ENCODE data around the gene ROR2. TPM values are rescaled to one million over a fixed set of nuclear protein-coding genes. Genes with fewer than 3 reads are reported as not detected.

The ROR2 gene
- total and polyA plus RNA-seq, 4 donors, result 1.6 to 5.8 TPM; not detected in 2

DNA sequence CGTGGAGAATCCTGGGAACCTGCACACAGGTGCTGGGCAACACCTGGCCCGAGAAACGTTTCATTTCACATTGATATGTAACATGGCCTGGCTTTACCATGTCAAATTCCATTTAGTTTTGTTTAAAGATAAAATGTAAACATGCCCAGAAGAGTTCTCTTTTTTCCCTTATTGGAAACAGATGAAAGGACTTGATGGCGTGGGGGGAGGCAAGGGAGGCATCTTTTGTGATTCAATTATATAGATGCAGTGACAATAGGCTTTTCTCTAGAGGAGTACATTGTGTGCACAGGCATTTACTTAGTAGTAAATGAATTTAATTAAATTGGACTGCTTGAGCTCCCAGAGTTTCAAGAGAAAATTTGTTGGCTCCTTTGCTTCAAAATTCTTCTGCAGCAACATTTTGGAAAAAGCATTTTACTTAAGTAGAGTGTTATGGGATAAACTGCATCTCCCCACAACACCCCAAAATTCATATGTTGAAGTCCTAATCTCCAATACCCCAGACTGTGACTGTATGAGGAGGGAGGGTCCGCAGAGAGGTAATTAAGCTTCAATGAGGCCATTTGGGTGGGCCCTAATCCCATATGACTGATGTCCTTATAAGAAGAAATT lies 272.1 kb downstream of the ROR2 start:
- ATAC-seq (ENCODE audit: low FRiP score) (no peak), DNase-seq (no peak)
- 67 to 72% methylated on average over 5 of the region's 5 CpGs for WGBS, 2 donors
- Histone ChIP-seq H3K27me3 (ENCODE audit: control insufficient read depth in 1 of 2, insufficient read depth in 2 of 2, low read length in 1 of 2) (no peaks in the 10 kb centered on the region), H3K4me1 (ENCODE audit: control insufficient read depth in 1 of 2, insufficient read depth in 2 of 2, low read length in 2 of 2) (no peaks in the 10 kb centered on the region), H3K4me3 (ENCODE audit: low read length in 2 of 2) (no peak overlapping the region), H3K27ac (ENCODE audit: low read depth in 1 of 2, low read length in 2 of 2) (no peak overlapping the region), H3K9me3 (ENCODE audit: control insufficient read depth, low read length) (no peaks in the 10 kb centered on the region), H3K36me3 (ENCODE audit: control insufficient read depth in 1 of 2, insufficient read depth in 2 of 2, low read length in 1 of 2) (no peaks in the 10 kb centered on the region)
- intact Hi-C loops (cut with DNase I), result loop anchor here in 1 of 2 donors (5.0 kb wide), 1 partner anchor 246 kb away; no protein-coding TSS in a partner anchor

DNA sequence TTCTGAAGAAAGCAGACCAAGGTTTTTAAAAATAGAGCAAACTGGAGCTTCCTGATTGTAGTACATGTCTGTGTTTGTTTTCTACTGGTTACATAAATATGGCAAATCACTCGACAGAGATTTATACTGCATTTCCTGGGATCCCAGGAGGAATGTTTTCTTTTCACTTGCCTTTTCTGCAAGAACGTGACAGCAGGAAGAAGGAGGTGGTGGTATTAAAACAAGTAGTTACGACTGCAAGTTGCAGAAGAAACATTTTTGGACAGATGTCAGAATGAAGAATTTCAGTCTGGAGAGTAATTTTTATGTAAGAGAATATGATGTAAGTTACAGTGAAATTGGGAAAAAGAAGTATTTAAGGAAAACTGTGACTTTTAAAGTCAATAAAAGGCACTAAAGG lies 272.7 kb downstream of the ROR2 start:
- Histone ChIP-seq H3K9me3 (ENCODE audit: control insufficient read depth, low read length) (no peaks in the 10 kb centered on the region), H3K27me3 (ENCODE audit: control insufficient read depth in 1 of 2, insufficient read depth in 2 of 2, low read length in 1 of 2) (no peaks in the 10 kb centered on the region), H3K36me3 (ENCODE audit: control insufficient read depth in 1 of 2, insufficient read depth in 2 of 2, low read length in 1 of 2) (no peaks in the 10 kb centered on the region), H3K4me1 (ENCODE audit: control insufficient read depth in 1 of 2, insufficient read depth in 2 of 2, low read length in 2 of 2) (no peaks in the 10 kb centered on the region), H3K4me3 (ENCODE audit: low read length in 2 of 2) (no peak overlapping the region), H3K27ac (ENCODE audit: low read depth in 1 of 2, low read length in 2 of 2) (no peak overlapping the region)
- WGBS, 2 donors, result 5 to 8% methylated on average over 3 of the region's 3 CpGs
- DNase-seq (no peak), ATAC-seq (ENCODE audit: low FRiP score) (no peak)
- intact Hi-C loops (cut with DNase I), result loop anchor here in 1 of 2 donors (5.0 kb wide), 1 partner anchor 245 kb away; no protein-coding TSS in a partner anchor

DNA sequence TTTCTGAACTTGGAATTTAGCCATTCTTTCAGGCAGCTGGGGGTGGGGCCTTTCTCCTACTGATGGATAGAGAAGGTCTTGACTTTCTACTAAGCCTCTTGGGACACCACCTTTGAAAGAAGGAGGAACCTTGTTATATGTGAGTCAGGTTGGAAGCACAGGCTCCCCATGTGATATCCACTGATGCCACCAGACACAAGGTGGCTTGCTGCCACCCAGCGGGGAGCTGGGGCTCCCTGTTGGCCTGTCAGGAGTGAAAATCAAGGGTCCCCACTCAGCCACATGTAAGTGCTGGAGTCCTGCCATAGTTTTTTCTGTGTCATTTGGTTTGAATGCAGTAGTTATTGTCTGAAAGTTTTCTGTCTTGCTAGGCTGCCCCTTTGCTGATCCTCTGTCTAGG lies 274.0 kb downstream of the ROR2 start:
- Histone ChIP-seq H3K9me3 (ENCODE audit: control insufficient read depth, low read length) (no peaks in the 10 kb centered on the region), H3K36me3 (ENCODE audit: control insufficient read depth in 1 of 2, insufficient read depth in 2 of 2, low read length in 1 of 2) (no peaks in the 10 kb centered on the region), H3K27ac (ENCODE audit: low read depth in 1 of 2, low read length in 2 of 2) (no peak overlapping the region), H3K27me3 (ENCODE audit: control insufficient read depth in 1 of 2, insufficient read depth in 2 of 2, low read length in 1 of 2) (no peaks in the 10 kb centered on the region), H3K4me3 (ENCODE audit: low read length in 2 of 2) (no peak overlapping the region), H3K4me1 (ENCODE audit: control insufficient read depth in 1 of 2, insufficient read depth in 2 of 2, low read length in 2 of 2) (no peaks in the 10 kb centered on the region)
- no peak for DNase-seq
- intact Hi-C loops (cut with DNase I), result loop anchor here in 1 of 2 donors (5.0 kb wide), 1 partner anchor 244 kb away; no protein-coding TSS in a partner anchor
- 60 to 63% methylated on average over 1 of the region's 1 CpG for WGBS, 2 donors
- no peak for ATAC-seq (ENCODE audit: low FRiP score)

DNA sequence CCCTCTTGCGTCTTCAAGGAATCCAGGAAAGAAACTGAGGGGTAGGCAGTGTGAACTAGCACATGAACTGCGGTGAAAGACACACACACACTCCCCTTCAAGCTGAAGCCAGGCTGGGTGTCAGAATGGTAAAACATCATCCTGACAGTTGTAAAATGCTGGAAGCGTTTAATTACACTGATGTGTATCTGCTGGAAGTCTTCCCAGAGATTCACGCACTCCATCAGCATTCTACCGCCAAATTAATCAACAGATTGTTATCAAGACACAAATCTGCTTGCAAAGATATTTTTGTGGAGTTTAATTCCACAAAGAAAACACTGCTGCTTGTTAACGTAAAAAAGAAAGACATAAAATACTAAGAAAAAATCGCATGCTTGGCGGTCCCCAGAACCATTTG lies 285.4 kb downstream of the ROR2 start:
- no peak for DNase-seq

DNA sequence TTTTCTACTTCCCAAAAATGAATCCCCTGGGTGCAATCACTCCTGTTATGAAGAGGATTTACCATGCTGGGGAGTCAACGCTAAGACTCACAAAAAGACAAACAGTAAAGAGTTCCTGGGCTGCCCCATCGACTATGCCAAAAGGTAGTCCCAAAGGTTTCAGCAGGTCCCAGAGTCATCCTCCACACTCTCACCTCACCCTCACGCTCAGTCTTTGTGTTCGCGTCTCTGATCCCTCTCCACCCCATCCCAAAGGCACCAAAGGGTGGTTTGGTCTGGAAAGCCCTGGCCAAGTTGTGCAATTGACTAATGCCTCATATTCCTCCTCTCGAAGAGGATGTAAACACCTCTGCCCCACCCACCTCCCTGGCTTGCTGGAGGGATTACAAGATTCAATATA lies 286.2 kb downstream of the ROR2 start:
- 68 to 70% methylated on average over 6 of the region's 6 CpGs for WGBS, 2 donors
- Histone ChIP-seq H3K9me3 (ENCODE audit: control insufficient read depth, low read length) (no peaks in the 10 kb centered on the region), H3K36me3 (ENCODE audit: control insufficient read depth in 1 of 2, insufficient read depth in 2 of 2, low read length in 1 of 2) (no peaks in the 10 kb centered on the region), H3K27me3 (ENCODE audit: control insufficient read depth in 1 of 2, insufficient read depth in 2 of 2, low read length in 1 of 2) (no peaks in the 10 kb centered on the region), H3K4me1 (ENCODE audit: control insufficient read depth in 1 of 2, insufficient read depth in 2 of 2, low read length in 2 of 2) (no peaks in the 10 kb centered on the region), H3K4me3 (ENCODE audit: low read length in 2 of 2) (no peak overlapping the region), H3K27ac (ENCODE audit: low read depth in 1 of 2, low read length in 2 of 2) (no peak overlapping the region)
- intact Hi-C loops (cut with DNase I), result no loop called here
- no peak for DNase-seq
- ATAC-seq (ENCODE audit: low FRiP score), result no peak

More for the DNA sequence above, 285.4 kb downstream of the ROR2 start:
- no peaks in the 10 kb centered on the region for H3K9me3 ChIP-seq (ENCODE audit: control insufficient read depth, low read length)
- WGBS, 2 donors, result 17 to 34% methylated on average over 8 of the region's 8 CpGs
- H3K4me1 ChIP-seq (ENCODE audit: control insufficient read depth in 1 of 2, insufficient read depth in 2 of 2, low read length in 2 of 2), result no peaks in the 10 kb centered on the region
- no peak overlapping the region for H3K27ac ChIP-seq (ENCODE audit: low read depth in 1 of 2, low read length in 2 of 2)
- no peaks in the 10 kb centered on the region for H3K36me3 ChIP-seq (ENCODE audit: control insufficient read depth in 1 of 2, insufficient read depth in 2 of 2, low read length in 1 of 2)
- intact Hi-C loops (cut with DNase I), result no loop called here
- no peak overlapping the region for H3K4me3 ChIP-seq (ENCODE audit: low read length in 2 of 2)
- no peaks in the 10 kb centered on the region for H3K27me3 ChIP-seq (ENCODE audit: control insufficient read depth in 1 of 2, insufficient read depth in 2 of 2, low read length in 1 of 2)
- ATAC-seq (ENCODE audit: low FRiP score), result no peak

DNA sequence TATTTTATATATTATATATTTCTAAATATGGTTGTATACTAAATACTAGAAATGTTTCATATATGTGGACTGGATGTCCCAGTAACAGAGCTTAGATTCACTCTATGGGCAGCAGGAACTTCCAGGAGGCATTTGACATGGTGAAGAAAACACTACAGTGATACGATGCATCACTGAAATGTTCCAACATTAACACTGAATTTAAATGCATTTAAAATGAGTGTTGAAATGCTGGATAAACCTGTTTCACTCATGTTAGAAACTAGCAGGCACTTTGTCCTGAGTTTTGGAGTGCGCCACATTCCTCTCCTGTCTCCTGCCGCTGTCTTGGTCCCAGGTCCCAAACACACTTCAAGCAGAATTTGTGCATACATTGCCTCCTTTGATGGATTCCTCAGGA lies 288.6 kb downstream of the ROR2 start:
- Histone ChIP-seq H3K36me3 (ENCODE audit: control insufficient read depth in 1 of 2, insufficient read depth in 2 of 2, low read length in 1 of 2) (no peaks in the 10 kb centered on the region), H3K4me1 (ENCODE audit: control insufficient read depth in 1 of 2, insufficient read depth in 2 of 2, low read length in 2 of 2) (no peaks in the 10 kb centered on the region), H3K4me3 (ENCODE audit: low read length in 2 of 2) (no peak overlapping the region), H3K27me3 (ENCODE audit: control insufficient read depth in 1 of 2, insufficient read depth in 2 of 2, low read length in 1 of 2) (no peaks in the 10 kb centered on the region), H3K9me3 (ENCODE audit: control insufficient read depth, low read length) (no peaks in the 10 kb centered on the region), H3K27ac (ENCODE audit: low read depth in 1 of 2, low read length in 2 of 2) (no peak overlapping the region)
- WGBS, 2 donors, result 57 to 61% methylated on average over 3 of the region's 3 CpGs
- DNase-seq, result no peak
- ATAC-seq (ENCODE audit: low FRiP score), result no peak
- intact Hi-C loops (cut with DNase I), result no loop called here

DNA sequence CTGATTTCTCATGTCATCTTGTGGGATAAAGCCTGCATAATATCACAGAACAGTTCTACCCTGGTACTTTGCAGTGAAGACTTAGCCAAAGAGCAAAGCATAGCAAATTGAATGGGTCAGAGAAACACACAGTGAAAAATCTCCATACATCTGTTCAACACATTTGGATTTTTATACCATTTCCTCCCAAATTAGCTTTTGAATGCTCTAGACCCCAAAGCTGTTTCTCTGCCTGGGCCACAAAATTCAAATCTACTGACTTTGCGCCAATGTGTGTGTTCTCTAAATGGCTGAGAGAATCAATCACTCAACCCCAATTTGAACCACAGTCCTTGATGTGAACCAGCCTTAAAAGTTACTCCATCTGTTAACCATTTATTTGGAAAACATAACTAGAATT lies 289.5 kb downstream of the ROR2 start:
- Histone ChIP-seq H3K27me3 (ENCODE audit: control insufficient read depth in 1 of 2, insufficient read depth in 2 of 2, low read length in 1 of 2) (no peaks in the 10 kb centered on the region), H3K9me3 (ENCODE audit: control insufficient read depth, low read length) (no peaks in the 10 kb centered on the region), H3K4me1 (ENCODE audit: control insufficient read depth in 1 of 2, insufficient read depth in 2 of 2, low read length in 2 of 2) (no peaks in the 10 kb centered on the region), H3K4me3 (ENCODE audit: low read length in 2 of 2) (no peak overlapping the region), H3K36me3 (ENCODE audit: control insufficient read depth in 1 of 2, insufficient read depth in 2 of 2, low read length in 1 of 2) (no peaks in the 10 kb centered on the region), H3K27ac (ENCODE audit: low read depth in 1 of 2, low read length in 2 of 2) (no peak overlapping the region)
- DNase-seq (no peak), ATAC-seq (ENCODE audit: low FRiP score) (no peak)
- 43 to 96% methylated on average over 1 of the region's 1 CpG for WGBS, 2 donors
- intact Hi-C loops (cut with DNase I), result no loop called here

DNA sequence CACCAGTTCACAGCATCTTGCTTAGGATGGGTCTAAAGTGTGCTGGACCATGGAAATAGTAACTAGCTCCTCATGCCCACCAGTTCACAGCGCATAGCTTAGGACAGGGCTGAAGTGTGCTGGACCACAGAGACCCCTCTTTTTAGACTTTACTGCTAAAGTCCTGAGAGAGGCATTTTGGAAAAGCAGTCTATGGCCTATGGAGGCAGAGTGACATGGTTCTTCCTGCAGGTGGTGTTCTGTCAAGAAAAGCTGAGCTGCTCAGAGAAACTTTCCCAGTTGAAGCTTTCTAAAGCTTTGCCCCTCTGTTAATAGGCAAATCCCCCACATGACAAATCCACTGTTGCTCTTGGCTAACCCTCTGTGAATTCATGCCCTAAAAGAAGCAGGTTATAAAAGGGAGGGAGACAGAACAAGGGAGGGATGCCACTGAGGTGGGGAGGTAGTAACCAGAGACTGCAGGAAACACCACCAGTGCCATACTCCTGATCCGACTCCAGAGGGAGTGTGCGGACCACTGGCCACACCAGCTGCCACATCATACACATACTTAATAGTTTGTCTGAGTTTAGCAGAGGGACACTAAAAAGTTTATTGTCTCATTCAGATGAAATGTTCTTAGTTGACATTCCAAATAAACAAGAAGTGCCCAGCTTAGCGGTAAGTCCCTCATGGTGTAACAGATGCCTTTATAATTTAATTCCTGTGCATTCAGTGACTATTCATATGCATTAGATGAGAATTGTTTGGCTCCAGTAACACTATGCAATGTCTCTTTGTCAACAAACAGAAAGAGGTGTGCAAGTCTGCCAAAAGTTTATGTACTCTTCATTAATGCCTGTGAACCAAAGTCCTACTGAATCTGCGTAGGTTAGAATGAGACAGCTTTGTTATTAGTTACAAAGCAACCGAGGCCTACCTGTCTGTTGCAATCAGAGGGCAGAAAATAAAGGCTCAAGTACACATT lies 290.2 kb downstream of the ROR2 start:
- Histone ChIP-seq H3K4me1 (ENCODE audit: control insufficient read depth in 1 of 2, insufficient read depth in 2 of 2, low read length in 2 of 2) (no peaks in the 10 kb centered on the region), H3K27ac (ENCODE audit: low read depth in 1 of 2, low read length in 2 of 2) (no peak overlapping the region), H3K9me3 (ENCODE audit: control insufficient read depth, low read length) (no peaks in the 10 kb centered on the region), H3K4me3 (ENCODE audit: low read length in 2 of 2) (no peak overlapping the region), H3K36me3 (ENCODE audit: control insufficient read depth in 1 of 2, insufficient read depth in 2 of 2, low read length in 1 of 2) (no peaks in the 10 kb centered on the region), H3K27me3 (ENCODE audit: control insufficient read depth in 1 of 2, insufficient read depth in 2 of 2, low read length in 1 of 2) (no peaks in the 10 kb centered on the region)
- intact Hi-C loops (cut with DNase I), result loop anchor here in 1 of 2 donors (10.0 kb wide), 1 partner anchor 1095 kb away; no protein-coding TSS in a partner anchor
- 76 to 78% methylated on average over 6 of the region's 6 CpGs for WGBS, 2 donors
- no peak for DNase-seq
- no peak for ATAC-seq (ENCODE audit: low FRiP score)

Measured in aorta (tissue), 5 donors.